ENCODE data around the gene SAPCD2. TPM values are rescaled to one million over a fixed set of nuclear protein-coding genes. Genes with fewer than 3 reads are reported as not detected.

SAPCD2 gene
- polyA plus RNA-seq, 1 donor (not counting 4 experiments of a cell fraction or from before 2014, with no cell fraction given): 1.6 TPM

DNA sequence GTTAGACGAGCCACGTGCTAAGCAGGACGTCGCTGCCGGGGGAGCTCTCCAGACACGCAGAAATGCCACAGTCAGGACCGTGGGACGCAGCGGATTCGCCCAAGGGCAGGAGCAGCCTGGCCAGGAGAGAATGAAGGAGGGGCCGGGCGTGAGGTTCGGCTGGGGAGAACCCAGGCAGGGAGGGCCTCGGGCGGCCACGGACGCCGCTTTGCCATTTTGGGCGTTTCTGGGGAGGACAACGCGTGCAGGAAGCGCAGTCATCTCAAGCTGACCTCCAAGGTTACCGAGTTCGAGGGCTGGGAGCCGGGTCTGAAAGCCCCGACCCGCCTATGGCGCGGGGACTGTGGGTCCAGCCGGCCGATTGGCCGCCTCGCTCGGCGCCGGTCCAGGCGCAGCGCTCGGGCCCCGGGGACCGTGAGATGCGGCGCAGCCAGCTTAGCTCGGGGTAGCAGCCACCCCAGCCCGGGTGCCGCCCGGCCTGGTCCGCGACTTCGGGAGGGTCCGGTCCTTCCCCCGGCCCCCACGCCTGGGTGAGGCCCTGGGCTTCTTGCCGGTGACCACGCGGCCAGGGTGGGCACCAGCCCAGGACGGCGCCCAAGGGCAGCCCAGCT is 15.7 kb upstream of the SAPCD2 start:
- Histone ChIP-seq H3K4me2 (ENCODE audit: control insufficient read depth, extremely low read depth, insufficient read depth, low read depth, low read length) (peak overlapping the region; percentile 74), H3K27me3 (ENCODE audit: control insufficient read depth, extremely low read depth, insufficient read depth, low read length) (no peaks in the 10 kb centered on the region), H3K4me1 (ENCODE audit: control insufficient read depth, extremely low read depth, insufficient read depth, low read length) (peaks cover 48% of the 10 kb centered on the region), H3K9ac (ENCODE audit: control insufficient read depth, extremely low read depth, insufficient read depth, low read length) (peak overlapping the region; percentile 90), H4K20me1 (ENCODE audit: control insufficient read depth, extremely low read depth, insufficient read depth, low read length) (no peaks in the 10 kb centered on the region), H3K36me3 (ENCODE audit: control insufficient read depth in 2 of 2, extremely low read depth in 1 of 2, insufficient read depth in 2 of 2, low read length in 2 of 2) (peaks cover 4 to 12% of the 10 kb centered on the region in 2 experiments), H2AFZ (ENCODE audit: control insufficient read depth, low read length) (peak overlapping the region; percentile 46), H3K79me2 (ENCODE audit: control insufficient read depth, insufficient read depth, low read length) (peaks cover 8% of the 10 kb centered on the region), H3K4me3 (ENCODE audit: control insufficient read depth in 2 of 3, extremely low read depth in 1 of 3, insufficient read depth in 2 of 3, low read depth in 1 of 3, low read length in 3 of 3) (peak overlapping the region; percentile 69 to 72 (median 69)), H3K27ac (ENCODE audit: control insufficient read depth, insufficient read depth, low read length) (peak overlapping the region; percentile 90), H3K9me3 (ENCODE audit: control insufficient read depth, low read depth, low read length) (no peaks in the 10 kb centered on the region), H3K9me1 (ENCODE audit: control insufficient read depth, extremely low read depth, insufficient read depth, low read length) (peaks cover 2% of the 10 kb centered on the region)
- dilution Hi-C loops (cut with MboI; ENCODE audit: extremely low pct_ligation_motif_present, low sequenced_read_pairs): no loop called here
- TF ChIP-seq CTCF (optimal IDR thresholded peaks at IDR 0.05 in 1 of 3, IDR thresholded peaks at IDR 0.05 in 1 of 3, conservative IDR thresholded peaks at IDR 0.05 in 1 of 3; ENCODE audit: extremely low read depth in 1 of 3, insufficient read depth in 2 of 3, low read length in 3 of 3): no peak
- TF ChIP-seq EZH2 (IDR thresholded peaks at IDR 0.05; ENCODE audit: low read length): no peak
- DNase-seq (ENCODE audit: low read depth, low spot score) (no peak), FAIRE-seq (no peak)

DNA sequence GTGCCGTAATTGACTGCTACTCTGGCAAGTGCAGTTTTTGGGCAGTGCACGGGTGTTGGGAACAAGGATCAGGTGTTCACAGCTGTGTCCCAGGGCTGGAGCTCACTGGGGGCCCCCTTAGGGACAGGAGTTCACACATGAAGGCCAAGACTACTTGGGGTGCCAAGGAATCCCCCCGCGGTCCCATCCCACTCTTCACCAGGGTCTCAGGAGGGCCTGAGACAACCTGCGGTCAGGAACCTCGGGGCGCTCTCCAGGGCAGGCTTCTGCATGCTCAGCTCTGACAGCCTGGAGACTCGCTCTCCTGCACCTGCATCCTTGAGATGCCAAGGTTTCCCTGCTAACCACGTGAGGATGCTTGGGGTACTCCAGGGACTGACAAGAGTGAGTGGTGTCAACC is 14.2 kb upstream of the SAPCD2 start:
- Histone ChIP-seq H3K4me2 (ENCODE audit: control insufficient read depth, extremely low read depth, insufficient read depth, low read depth, low read length) (no peak overlapping the region), H3K79me2 (ENCODE audit: control insufficient read depth, insufficient read depth, low read length) (peaks cover 8% of the 10 kb centered on the region), H3K36me3 (ENCODE audit: control insufficient read depth in 2 of 2, extremely low read depth in 1 of 2, insufficient read depth in 2 of 2, low read length in 2 of 2) (peaks cover 5 to 7% of the 10 kb centered on the region in 2 experiments), H3K4me3 (ENCODE audit: control insufficient read depth in 2 of 3, extremely low read depth in 1 of 3, insufficient read depth in 2 of 3, low read depth in 1 of 3, low read length in 3 of 3) (no peak overlapping the region), H3K9me1 (ENCODE audit: control insufficient read depth, extremely low read depth, insufficient read depth, low read length) (peaks cover 2% of the 10 kb centered on the region), H4K20me1 (ENCODE audit: control insufficient read depth, extremely low read depth, insufficient read depth, low read length) (no peaks in the 10 kb centered on the region), H2AFZ (ENCODE audit: control insufficient read depth, low read length) (no peak overlapping the region), H3K9me3 (ENCODE audit: control insufficient read depth, low read depth, low read length) (no peaks in the 10 kb centered on the region), H3K27me3 (ENCODE audit: control insufficient read depth, extremely low read depth, insufficient read depth, low read length) (no peaks in the 10 kb centered on the region), H3K4me1 (ENCODE audit: control insufficient read depth, extremely low read depth, insufficient read depth, low read length) (peaks cover 48% of the 10 kb centered on the region), H3K9ac (ENCODE audit: control insufficient read depth, extremely low read depth, insufficient read depth, low read length) (peak overlapping the region; percentile 58), H3K27ac (ENCODE audit: control insufficient read depth, insufficient read depth, low read length) (peak overlapping the region; percentile 90)
- TF ChIP-seq CTCF (optimal IDR thresholded peaks at IDR 0.05 in 1 of 3, IDR thresholded peaks at IDR 0.05 in 1 of 3, conservative IDR thresholded peaks at IDR 0.05 in 1 of 3; ENCODE audit: extremely low read depth in 1 of 3, insufficient read depth in 2 of 3, low read length in 3 of 3) (no peak), EZH2 (IDR thresholded peaks at IDR 0.05; ENCODE audit: low read length) (no peak)
- dilution Hi-C loops (cut with MboI; ENCODE audit: extremely low pct_ligation_motif_present, low sequenced_read_pairs): no loop called here
- DNase-seq (ENCODE audit: low read depth, low spot score) (peak; percentile 82), FAIRE-seq (no peak)
